GM19463 (cell line): ENCODE measurements around the gene METRNL.

Experiments used
- ATAC-seq: cut with Tn5 transposase; IDR thresholded peaks from one replicate; pipeline ENCODE4 v1.9.1; 2021; ENCODE audit warnings: mild to moderate bottlenecking, moderate library complexity; ENCODE audit not compliant: unreplicated experiment

The METRNL gene

DNA sequence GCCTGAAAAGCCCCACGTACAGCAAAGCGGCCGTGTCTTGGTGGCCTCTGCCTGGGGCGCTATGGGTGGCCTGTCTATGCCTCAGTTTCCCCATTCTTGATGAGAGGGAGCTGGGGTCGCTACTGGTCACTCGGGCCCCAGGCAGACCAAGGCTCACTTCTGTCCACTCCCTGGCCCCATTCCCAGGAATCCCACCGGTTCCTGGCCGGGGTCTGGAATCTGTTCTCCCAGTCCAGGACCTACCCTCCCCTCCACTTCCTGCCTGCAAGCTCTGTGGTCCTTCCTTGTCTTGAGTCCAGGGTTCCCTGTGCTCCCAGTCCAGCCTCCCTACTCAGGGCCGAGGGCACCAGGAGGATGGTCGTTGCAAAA lies 24.5 kb downstream of the METRNL start:
- no peak for ATAC-seq

DNA sequence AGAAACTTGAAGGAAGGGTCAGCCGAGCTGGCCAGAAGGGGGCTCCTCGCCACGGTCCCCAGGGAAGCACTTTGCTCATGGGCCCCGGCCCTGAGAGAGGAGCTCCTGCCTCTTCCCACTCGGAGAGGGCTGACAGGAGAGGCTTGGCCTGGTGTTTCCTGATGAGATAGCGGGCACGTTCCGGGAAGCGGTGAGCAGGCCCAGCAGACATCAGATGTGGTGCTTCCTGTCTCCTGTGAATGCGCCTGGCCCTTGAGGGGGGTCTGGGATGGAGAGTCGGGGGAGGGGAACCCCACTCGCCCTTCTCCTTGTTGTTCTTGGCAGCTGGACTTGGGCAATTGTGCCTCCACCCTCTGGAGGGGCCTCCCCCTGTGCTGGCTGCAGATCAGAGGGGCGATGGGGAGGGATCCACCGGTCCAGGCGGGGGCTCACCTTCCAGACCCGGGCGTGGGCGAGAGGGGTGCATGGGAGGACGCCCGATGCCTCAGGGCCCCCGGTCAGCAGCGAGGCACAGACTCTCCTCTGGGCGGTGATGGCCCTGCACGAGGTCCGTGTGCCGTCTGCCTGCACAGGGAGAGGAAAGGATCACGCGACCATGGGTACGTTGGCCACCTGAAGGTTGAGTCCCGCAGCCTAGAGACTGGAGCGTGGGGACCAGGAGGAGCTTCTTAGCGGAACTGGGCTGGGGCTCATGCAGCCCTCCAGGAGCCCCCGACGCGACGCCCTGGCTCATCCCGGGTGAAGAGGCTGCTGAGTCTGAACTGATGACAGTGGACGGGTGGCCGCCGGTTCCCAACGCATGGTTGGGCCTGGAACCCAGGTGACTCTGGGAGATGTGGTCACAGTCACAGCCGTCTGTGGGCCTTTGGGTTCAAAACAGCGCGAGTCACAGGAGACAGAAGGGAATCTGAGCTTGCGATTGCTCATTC lies 25.4 kb downstream of the METRNL start:
- no peak for ATAC-seq

DNA sequence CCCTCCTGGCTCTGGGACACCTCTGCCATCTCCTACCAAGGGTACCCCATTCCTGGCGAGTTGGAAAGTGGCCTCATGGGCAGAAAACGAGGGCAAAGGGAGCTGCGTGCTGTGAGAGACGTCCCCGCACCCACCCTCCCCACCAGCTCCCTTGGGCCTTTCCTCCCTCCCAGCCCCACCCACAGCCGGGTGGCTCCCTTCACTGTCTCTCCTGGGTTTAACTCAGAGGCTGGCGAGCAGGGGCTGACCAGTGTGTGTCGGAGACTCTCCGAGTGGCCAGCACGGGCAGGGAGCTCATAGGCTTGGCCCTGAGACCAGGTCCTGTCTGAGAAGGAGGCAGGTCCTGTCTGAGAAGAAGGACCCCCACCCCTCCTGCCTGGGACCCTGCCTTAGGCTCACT lies 26.1 kb downstream of the METRNL start:
- ATAC-seq: no peak

DNA sequence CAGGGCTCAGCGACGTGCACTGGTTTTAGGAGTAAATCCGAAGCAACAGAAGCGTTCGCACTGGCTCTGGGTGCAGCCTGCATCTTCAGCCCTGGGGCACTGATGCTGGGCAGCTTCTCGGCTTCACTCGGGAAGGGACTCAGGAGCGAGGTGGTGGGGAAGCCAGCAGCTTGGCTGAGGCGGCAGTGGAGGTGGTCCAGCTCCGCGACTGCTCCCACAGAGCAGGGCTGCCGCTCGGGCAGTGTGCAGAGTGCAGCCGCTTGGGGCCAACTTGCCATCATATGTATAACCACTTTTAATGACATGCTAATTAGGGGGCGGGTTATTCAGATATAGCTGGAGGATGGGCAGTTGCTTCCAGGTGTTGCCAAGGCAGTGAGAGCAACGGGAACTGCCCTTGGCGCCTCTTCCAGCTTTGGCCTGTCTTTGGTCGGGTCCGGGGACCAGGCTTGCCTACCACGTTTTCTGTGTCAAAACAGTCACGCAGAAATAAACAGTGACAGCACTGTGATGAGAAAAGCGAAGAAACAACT lies 26.7 kb downstream of the METRNL start:
- ATAC-seq: no peak

DNA sequence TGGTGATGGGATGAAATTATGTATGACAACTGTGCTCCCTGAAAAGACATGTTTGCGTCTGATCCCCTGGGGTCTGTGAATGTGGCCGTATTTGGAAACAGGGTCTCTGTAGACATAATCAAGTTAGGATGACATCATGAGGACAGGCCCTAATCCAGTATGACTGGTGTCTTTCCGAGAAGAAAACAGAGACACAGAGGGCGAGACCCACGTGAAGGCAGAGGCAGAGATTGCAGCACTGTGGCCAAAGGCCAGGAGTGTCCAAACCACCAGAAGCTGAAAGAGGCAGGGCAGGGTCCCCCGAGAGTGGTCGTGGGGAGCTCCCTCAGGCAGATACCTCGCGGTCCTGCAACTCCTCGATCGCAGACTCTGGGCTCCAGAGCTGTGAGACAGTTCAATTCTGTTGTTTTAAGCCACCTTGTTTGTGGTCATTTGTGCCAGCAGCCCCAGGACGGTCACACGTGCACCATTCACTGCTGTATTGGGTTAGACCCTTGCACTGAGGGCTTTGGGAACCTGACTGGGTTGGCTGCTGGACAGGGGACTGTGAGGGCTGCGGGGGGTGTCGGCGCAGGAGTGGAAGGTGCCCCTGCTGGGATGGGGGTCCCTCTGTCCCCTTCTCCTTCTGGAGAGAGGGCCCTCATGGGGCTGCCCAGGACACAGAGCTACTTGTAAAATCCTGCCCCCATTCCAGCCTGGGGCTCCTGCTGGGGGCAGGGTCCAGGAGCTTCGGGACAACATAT lies 27.7 kb downstream of the METRNL start:
- ATAC-seq: no peak

DNA sequence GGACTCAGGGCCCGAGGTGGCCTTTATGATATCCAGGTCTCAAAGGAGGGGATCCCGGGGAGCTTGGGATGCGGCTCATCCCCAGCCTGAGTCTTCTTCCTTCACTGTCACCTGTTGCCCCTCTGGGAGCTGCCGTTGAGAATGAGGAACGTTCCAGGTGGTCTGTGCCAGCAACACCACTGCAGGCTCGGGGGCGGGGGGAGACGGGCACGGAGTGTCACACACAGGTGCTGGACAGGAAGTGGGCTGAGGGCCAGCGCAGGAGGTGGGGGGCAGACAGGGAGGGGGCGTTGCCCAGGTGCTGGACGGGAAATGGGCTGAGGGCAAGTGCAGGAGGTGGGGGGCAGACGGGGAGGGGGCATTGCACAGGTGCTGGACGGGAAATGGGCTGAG lies 28.2 kb downstream of the METRNL start:
- ATAC-seq: no peak

DNA sequence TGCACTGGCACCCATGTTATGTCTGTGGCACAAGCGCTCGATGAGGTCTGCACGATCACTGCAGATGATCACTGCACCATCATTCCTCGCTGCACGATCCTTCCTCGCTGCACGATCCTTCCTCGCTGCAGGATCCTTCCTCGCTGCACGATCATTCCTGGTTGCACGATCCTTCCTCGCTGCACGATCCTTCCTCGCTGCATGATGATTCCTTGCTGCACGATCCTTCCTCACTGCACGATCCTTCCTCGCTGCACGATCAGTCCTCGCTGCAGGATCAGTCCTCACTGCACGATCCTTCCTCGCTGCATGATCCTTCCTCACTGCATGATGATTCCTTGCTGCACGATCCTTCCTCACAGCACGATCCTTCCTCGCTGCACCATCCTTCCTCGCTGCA lies 29.3 kb downstream of the METRNL start:
- ATAC-seq: no peak

GRCh38 chr17:83109386-83109785 lies 30.0 kb downstream of the METRNL start:
- ATAC-seq: no peak

DNA sequence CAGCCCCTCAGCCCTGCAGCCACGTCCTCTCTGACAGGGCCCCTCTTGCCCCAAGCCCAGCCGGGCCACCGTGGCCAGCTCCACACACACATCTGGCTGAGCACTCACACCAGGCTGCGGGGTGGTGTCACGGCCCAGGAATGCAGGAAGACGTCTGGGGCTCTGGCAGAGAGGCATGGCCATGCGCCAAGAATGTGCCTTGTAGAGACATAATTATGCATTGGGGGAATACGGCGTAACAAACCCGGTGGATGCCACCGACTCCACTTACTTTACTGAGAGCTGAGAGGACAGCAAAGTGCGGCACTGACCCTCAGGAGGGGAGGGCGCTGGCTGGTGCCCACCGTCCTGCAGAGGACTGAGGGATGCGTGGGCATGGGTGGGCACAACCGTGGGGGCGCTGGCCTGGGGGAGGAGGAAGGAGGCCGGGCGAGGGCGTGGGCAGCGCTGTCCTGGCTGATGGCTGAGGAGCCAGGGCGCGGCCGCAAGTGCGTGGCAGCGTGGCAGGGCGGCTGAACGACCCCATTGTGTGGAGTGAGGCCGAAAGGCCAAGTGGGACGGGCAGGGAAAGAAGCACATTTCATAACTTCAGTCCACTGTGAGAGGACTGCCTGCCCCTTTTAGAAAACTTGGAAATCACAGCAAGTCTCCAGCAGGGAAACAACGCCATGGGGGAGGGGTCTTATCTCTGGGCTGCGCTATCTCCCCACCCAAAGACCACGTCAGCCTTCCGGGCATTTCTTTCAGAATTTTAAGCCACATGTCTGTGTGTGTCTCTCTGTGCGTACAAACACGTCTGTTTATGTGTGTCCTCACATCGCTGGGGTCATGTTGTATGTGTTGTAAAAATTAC lies 30.6 kb downstream of the METRNL start:
- ATAC-seq: no peak

GRCh38 chr17:83110735-83111134 lies 31.3 kb downstream of the METRNL start:
- no peak for ATAC-seq

GRCh38 chr17:83111516-83112282 lies 32.3 kb downstream of the METRNL start:
- ATAC-seq: no peak

- no peak for ATAC-seq
Measured at GRCh38 chr17:83113381-83113780, 34.0 kb downstream of the METRNL start.

- ATAC-seq: no peak
Measured at GRCh38 chr17:83113792-83114191, 34.4 kb downstream of the METRNL start.

GRCh38 chr17:83114706-83115105 lies 35.3 kb downstream of the METRNL start:
- ATAC-seq: no peak

DNA sequence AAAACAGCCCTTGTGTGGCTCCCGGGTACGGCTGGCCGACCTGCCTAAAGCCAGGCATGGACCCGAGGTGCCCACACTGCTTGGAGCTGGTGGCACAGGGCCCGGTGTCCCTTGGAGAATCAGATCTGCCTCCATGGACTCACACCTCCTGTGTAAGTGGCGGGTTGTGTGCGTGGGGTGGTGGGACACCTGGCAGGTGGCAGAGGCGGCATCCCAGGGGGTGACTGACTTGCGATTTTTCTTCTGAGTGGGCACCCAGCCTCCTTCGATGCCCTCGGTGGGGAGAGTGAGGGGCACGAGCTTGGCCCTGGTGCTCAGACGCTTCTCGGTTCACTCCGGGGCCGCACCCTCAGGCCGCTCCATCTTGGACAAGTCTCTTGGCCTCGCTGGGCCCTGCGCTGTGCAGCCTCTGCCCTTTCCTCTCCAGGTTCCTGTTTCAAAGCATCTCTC lies 35.8 kb downstream of the METRNL start:
- ATAC-seq: no peak

DNA sequence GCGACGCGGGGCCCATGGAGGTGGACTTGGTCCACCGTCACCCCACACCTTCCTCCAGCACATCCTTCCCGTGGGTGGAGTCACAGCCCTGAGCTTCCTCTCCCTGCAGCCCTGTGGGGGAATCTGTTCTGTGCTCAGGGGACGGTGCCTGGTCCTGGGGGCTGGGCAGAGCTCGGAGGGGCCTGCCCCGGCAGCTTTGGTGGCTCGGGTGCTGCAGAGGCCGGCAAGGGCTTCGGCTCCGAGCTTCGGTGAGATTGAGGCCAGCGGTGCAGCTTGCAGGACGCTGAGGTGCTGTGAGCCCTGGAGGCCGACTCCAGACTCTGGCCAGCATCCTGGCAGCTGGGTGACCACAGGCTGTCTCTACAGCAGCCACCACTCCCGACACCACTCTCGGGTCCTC lies 36.4 kb downstream of the METRNL start:
- no peak for ATAC-seq

DNA sequence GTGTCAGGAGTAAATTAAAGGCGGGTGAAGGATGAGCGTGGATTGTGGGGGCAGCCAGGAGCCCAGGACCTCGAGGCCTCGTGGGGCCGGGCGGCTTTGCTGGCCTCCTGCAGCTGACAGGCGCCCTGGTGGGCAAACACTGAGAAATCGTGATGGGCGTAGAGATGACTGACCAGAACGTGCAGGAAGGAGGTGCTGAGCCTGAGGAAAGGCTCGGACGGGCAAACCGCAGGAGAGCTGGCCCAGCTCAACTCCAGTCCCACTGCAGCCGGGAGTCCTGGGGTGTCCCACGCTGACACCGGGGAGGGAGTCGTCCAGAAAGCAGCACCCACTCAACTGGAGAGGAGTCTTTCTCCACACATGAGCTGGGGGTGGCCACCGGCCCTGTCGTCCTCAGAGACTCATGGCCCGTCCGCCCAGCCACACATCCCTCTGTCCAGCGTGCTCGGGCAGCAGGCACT lies 36.9 kb downstream of the METRNL start:
- ATAC-seq: no peak

DNA sequence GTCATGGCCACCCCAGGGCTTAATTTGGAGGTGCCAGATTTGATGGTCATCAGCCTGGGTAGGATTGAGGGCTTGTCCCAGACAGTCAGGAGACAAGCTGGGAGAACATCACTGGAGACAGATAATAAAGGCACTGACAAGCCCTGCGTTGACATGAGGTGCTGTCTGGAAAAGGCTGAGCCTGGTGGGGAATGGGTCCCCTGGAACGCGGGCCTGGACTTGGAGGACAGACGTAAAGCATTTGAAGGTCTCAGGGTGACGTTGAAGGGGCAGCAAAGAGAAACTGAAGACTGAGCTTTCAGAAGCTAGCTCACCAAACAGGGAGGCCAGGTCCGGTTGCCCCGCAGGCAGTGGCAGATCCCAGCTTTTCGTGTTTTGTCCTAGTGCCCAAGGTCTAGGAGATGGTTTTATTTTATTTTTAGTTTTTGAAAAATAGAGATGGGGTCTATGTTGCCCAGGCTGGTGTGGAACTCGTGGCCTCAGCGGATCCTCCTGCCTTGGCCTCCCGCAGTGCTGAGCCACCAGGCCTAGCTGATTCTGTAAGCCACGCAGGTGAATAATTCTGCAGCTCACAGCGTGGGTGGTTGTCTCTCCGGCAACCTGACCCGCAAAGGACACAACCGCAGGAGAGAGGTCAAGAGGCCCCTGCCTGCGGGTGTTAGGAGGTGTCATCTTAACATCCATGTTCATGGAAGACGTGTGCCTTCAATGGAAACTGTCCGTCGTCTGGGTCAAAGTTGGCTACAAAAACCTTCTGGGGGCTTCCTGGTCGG lies 37.6 kb downstream of the METRNL start:
- ATAC-seq: no peak

- ATAC-seq: no peak
Measured at GRCh38 chr17:83117583-83117982, 38.2 kb downstream of the METRNL start.
